ENCODE measurements around the gene CLNK.

DNA sequence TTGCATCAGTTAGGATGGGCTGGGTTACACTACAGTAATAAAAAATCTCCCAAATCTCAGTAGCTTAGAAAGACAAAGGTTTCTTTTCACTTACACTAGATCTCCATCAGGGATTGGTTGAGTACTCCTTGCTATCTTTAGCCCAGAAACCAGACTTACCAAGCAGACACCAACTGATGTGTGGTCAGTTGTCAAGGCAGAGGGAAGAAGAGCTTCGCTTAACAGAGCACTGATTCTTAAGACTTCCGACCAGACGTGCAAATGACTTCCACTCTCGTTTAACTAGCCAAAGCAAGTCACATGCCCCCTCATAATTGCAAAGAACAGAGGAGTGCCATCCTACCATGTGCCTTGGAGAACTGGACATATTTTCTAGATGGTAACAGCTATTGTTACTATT lies 221.7 kb downstream of the CLNK start:
- TF ChIP-seq, protein P1, sequence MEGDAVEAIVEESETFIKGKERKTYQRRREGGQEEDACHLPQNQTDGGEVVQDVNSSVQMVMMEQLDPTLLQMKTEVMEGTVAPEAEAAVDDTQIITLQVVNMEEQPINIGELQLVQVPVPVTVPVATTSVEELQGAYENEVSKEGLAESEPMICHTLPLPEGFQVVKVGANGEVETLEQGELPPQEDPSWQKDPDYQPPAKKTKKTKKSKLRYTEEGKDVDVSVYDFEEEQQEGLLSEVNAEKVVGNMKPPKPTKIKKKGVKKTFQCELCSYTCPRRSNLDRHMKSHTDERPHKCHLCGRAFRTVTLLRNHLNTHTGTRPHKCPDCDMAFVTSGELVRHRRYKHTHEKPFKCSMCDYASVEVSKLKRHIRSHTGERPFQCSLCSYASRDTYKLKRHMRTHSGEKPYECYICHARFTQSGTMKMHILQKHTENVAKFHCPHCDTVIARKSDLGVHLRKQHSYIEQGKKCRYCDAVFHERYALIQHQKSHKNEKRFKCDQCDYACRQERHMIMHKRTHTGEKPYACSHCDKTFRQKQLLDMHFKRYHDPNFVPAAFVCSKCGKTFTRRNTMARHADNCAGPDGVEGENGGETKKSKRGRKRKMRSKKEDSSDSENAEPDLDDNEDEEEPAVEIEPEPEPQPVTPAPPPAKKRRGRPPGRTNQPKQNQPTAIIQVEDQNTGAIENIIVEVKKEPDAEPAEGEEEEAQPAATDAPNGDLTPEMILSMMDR (IDR thresholded peaks at IDR 0.05), result no peak
- no peak for TF ChIP-seq POLR2A (IDR thresholded peaks at IDR 0.05; ENCODE audit: low read length)
- TF ChIP-seq CBX2 (IDR thresholded peaks at IDR 0.05; ENCODE audit: borderline replicate concordance, low read depth), result no peak
- TF ChIP-seq SMC3 (IDR thresholded peaks at IDR 0.05), result no peak
- TF ChIP-seq, protein P2, sequence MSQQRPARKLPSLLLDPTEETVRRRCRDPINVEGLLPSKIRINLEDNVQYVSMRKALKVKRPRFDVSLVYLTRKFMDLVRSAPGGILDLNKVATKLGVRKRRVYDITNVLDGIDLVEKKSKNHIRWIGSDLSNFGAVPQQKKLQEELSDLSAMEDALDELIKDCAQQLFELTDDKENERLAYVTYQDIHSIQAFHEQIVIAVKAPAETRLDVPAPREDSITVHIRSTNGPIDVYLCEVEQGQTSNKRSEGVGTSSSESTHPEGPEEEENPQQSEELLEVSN (IDR thresholded peaks at IDR 0.05; ENCODE audit: borderline replicate concordance, low read depth), result no peak
- no peak for TF ChIP-seq EP300 (IDR thresholded peaks at IDR 0.05)
- no peak for TF ChIP-seq JUNB (IDR thresholded peaks at IDR 0.05)
